Small intestine (tissue), 7 donors: Measurements from ENCODE around the gene LRRTM4. TPM values are rescaled to one million over a fixed set of nuclear protein-coding genes. Genes with fewer than 3 reads are reported as not detected.

ENCODE experiments used
- DNase-seq, 2 donors: peaks; one replicate each; pipeline versions ENCODE4 v3.0.0 to v3.0.0-alpha.2; 2013
- FAIRE-seq: peaks from 2 replicates; lab custom pipeline; 2012; peaks lifted over from hg19 to GRCh38; lab: Jason Lieb, UNC
- H3K27ac ChIP-seq, 3 donors: one replicate each; pipeline ENCODE4 v1.5.1; 2013; ENCODE audit warnings: low read length in 2 of 3, mild to moderate bottlenecking in 2 of 3, control low read depth in 1 of 3, inconsistent platforms in 1 of 3, low read depth in 1 of 3, moderate library complexity in 1 of 3
- H3K27me3 ChIP-seq, 3 donors: one replicate each; pipeline ENCODE4 v1.6.1; 2013; ENCODE audit warnings: low read length in 3 of 3, inconsistent platforms in 1 of 3; ENCODE audit not compliant: control insufficient read depth in 3 of 3, insufficient read depth in 3 of 3
- H3K36me3 ChIP-seq, 3 donors: one replicate each; pipeline ENCODE4 v1.6.1; 2013; ENCODE audit warnings: low read length in 3 of 3, inconsistent platforms in 1 of 3, low read depth in 1 of 3, mild to moderate bottlenecking in 1 of 3, moderate library complexity in 1 of 3; ENCODE audit not compliant: control insufficient read depth in 3 of 3, insufficient read depth in 2 of 3
- H3K4me1 ChIP-seq, 3 donors: one replicate each; pipeline ENCODE4 v1.6.1; 2013; ENCODE audit warnings: low read length in 2 of 3, inconsistent platforms in 1 of 3, low read depth in 1 of 3, mild to moderate bottlenecking in 1 of 3, moderate library complexity in 1 of 3; ENCODE audit not compliant: control insufficient read depth in 3 of 3, insufficient read depth in 2 of 3
- H3K4me3 ChIP-seq, 3 donors: one replicate each; pipeline ENCODE4 v1.5.1; 2013; ENCODE audit warnings: low read length in 3 of 3, control low read depth in 1 of 3, inconsistent platforms in 1 of 3, low read depth in 1 of 3, mild to moderate bottlenecking in 1 of 3, moderate library complexity in 1 of 3
- H3K9me3 ChIP-seq, 2 donors: one replicate each; pipeline ENCODE4 v1.6.1; 2013; ENCODE audit warnings: low read depth in 1 of 2, low read length in 1 of 2; ENCODE audit not compliant: control insufficient read depth in 2 of 2, insufficient read depth in 1 of 2
- WGBS, 3 donors: extraction: QIAGEN DNeasy Blood & Tissue Kit; methylation state at CpG; one replicate each; pipeline ENCODE4 v1.1.7; 2013; 5-methylcytosine and 5-hydroxymethylcytosine counted together
- polyA plus RNA-seq, 4 donors: library from polyadenylated mRNA; stranded (reverse) in 3 of 4; unstranded in 1 of 4; fragments of 200-250 nt in 3 of 4; fragments of 120-200 nt in 1 of 4; gene quantifications; one replicate each; pipeline versions ENCODE4 v1.2.1 to v1.2.3, GENCODE V29; 2013
- donor health status: healthy with polysubstance abuse.
- donor health status: control.
- donor health status: control.
- donor health status: Bipolar disorder and iron deficiency.
- donor health status: healthy.

The LRRTM4 gene
- polyA plus RNA-seq, 4 donors: 0.07 to 0.09 TPM; not detected in 2

- no peak overlapping the region for H3K27ac ChIP-seq
- H3K9me3 ChIP-seq: no peaks in the 10 kb centered on the region
- H3K4me3 ChIP-seq: no peak overlapping the region
- DNase-seq (no peak), FAIRE-seq (no peak)
- H3K4me1 ChIP-seq: no peaks in the 10 kb centered on the region
- H3K27me3 ChIP-seq: no peaks in the 10 kb centered on the region
- H3K36me3 ChIP-seq: no peaks in the 10 kb centered on the region
- 81 to 85% (median 83%) methylated on average over 2 of the region's 2 CpGs for WGBS, 3 donors
Observed at GRCh38 chr2:77201755-77202154, 320.4 kb downstream of the LRRTM4 start.

GRCh38 chr2:77199411-77199810, 322.8 kb downstream of the LRRTM4 start:
- H3K36me3 ChIP-seq: no peaks in the 10 kb centered on the region
- DNase-seq (no peak), FAIRE-seq (no peak)
- H3K9me3 ChIP-seq: no peaks in the 10 kb centered on the region
- H3K4me3 ChIP-seq: no peak overlapping the region
- no peaks in the 10 kb centered on the region for H3K4me1 ChIP-seq
- H3K27ac ChIP-seq: no peak overlapping the region
- no peaks in the 10 kb centered on the region for H3K27me3 ChIP-seq

GRCh38 chr2:77193858-77194448, 328.2 kb downstream of the LRRTM4 start:
- no peaks in the 10 kb centered on the region for H3K4me1 ChIP-seq
- no peaks in the 10 kb centered on the region for H3K36me3 ChIP-seq
- DNase-seq (no peak), FAIRE-seq (no peak)
- no peak overlapping the region for H3K4me3 ChIP-seq
- H3K27me3 ChIP-seq: no peaks in the 10 kb centered on the region
- 83 to 91% (median 89%) methylated on average over 4 of the region's 4 CpGs for WGBS, 3 donors
- no peaks in the 10 kb centered on the region for H3K9me3 ChIP-seq
- H3K27ac ChIP-seq: no peak overlapping the region

- no peak for DNase-seq
- no peaks in the 10 kb centered on the region for H3K4me1 ChIP-seq
- no peaks in the 10 kb centered on the region for H3K9me3 ChIP-seq
- no peak for FAIRE-seq
- H3K36me3 ChIP-seq: no peaks in the 10 kb centered on the region
- no peak overlapping the region for H3K27ac ChIP-seq
- no peak overlapping the region for H3K4me3 ChIP-seq
- 76 to 87% (median 77%) methylated on average over 5 of the region's 5 CpGs for WGBS, 3 donors
- H3K27me3 ChIP-seq: no peaks in the 10 kb centered on the region
Observed at GRCh38 chr2:77192811-77193289, 329.3 kb downstream of the LRRTM4 start.

GRCh38 chr2:77191665-77192064, 330.5 kb downstream of the LRRTM4 start:
- Histone ChIP-seq H3K9me3 (no peaks in the 10 kb centered on the region), H3K4me1 (no peaks in the 10 kb centered on the region), H3K4me3 (no peak overlapping the region), H3K27ac (no peak overlapping the region), H3K27me3 (no peaks in the 10 kb centered on the region), H3K36me3 (no peaks in the 10 kb centered on the region)
- 0 to 27% (median 0%) methylated on average over 1 of the region's 1 CpG for WGBS, 3 donors
- FAIRE-seq (no peak), DNase-seq (no peak)

GRCh38 chr2:77190721-77191346, 331.3 kb downstream of the LRRTM4 start:
- Histone ChIP-seq H3K9me3 (no peaks in the 10 kb centered on the region), H3K4me1 (no peaks in the 10 kb centered on the region), H3K36me3 (no peaks in the 10 kb centered on the region), H3K4me3 (no peak overlapping the region), H3K27me3 (no peaks in the 10 kb centered on the region), H3K27ac (no peak overlapping the region)
- no peak for DNase-seq
- 43 to 62% (median 50%) methylated on average over 2 of the region's 2 CpGs for WGBS, 3 donors
- FAIRE-seq: peak; percentile 67

GRCh38 chr2:77185052-77185451, 337.1 kb downstream of the LRRTM4 start:
- Histone ChIP-seq H3K36me3 (no peaks in the 10 kb centered on the region), H3K9me3 (no peaks in the 10 kb centered on the region), H3K4me3 (no peak overlapping the region), H3K27ac (no peak overlapping the region), H3K4me1 (no peaks in the 10 kb centered on the region), H3K27me3 (no peaks in the 10 kb centered on the region)
- no peak for DNase-seq
- FAIRE-seq: no peak
- WGBS, 3 donors: 72 to 76% (median 74%) methylated on average over 3 of the region's 3 CpGs

GRCh38 chr2:77179297-77179696, 342.9 kb downstream of the LRRTM4 start:
- Histone ChIP-seq H3K4me1 (no peaks in the 10 kb centered on the region), H3K4me3 (no peak overlapping the region), H3K36me3 (no peaks in the 10 kb centered on the region), H3K9me3 (no peaks in the 10 kb centered on the region), H3K27ac (no peak overlapping the region), H3K27me3 (no peaks in the 10 kb centered on the region)
- WGBS, 3 donors: 59 to 74% (median 60%) methylated on average over 5 of the region's 5 CpGs
- DNase-seq (no peak), FAIRE-seq (no peak)
